NCI-H1436 treated with DMSO at 0.1 percent for 48 hours (cell line): ENCODE data around the gene ASB9.
"Not testable (repeated sequence)": the region's sequence is repeated elsewhere in the genome, so short reads cannot be mapped to it uniquely, and the experiment has no call there.

ENCODE experiments used
- DNase-seq: peaks from one replicate; lab custom pipeline; 2025; lab: John Stamatoyannopoulos, UW

ASB9 gene

GRCh38 chrX:15241301-15241700 is 28.6 kb downstream of the ASB9 start:
- DNase-seq, result no peak

DNA sequence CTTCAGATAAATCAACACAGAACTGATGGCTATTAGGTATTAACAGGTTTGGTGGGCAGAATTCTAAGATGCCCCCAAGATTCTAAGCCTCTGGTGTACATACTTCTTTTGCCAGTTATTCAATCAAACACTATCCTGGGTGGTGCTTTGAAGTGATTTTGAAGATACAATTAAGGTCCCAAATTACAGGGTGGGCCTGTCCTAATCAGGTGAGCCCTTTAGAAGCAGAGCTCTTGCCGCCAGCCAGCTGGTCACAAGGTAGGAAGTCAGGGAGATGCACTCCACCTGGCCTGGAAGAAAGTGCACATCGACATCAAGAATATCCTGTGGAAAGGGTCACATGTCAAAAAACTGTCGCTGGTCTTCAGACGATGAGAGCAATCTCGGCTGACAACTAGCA is 29.5 kb downstream of the ASB9 start:
- no peak for DNase-seq

DNA sequence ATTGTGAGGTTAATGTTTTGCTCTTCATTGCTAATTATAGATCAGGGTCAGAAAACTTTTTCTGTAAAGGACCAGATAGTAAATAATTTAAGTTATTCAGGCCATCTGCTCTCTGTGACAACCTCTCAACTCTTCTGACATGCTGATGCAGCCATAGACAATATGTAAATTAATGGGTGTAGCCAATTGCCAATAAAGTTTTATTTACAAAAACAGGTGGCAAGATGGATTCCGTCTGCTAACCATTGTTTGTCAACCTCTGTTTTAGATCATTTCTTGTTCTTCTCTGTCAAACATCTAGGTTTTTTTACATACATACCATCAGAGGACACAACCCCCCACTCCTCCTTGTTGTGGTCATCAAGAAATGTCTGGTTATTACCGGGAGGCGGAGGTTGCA is 33.7 kb downstream of the ASB9 start:
- DNase-seq, result no peak

DNA sequence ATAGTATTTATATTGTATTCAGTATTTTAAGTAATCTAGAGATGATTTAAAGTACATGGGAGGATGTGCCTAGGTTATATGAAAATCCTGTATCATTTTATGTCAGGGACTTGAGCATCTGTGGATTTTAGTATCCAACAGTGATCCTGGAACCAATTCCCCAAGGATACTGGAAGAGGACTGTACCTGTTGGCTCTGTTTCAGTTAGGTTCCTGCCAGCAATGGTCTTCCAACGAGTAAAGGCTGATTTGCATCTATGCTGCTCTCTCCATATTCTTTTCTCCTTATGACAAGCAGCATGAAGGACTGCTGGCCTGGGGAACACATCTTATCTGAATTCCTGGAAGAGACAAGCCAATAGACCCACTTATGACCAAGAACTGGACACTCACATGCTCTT is 34.9 kb downstream of the ASB9 start:
- DNase-seq, result no peak

GRCh38 chrX:15233416-15234015 is 36.4 kb downstream of the ASB9 start:
- no peak for DNase-seq

DNA sequence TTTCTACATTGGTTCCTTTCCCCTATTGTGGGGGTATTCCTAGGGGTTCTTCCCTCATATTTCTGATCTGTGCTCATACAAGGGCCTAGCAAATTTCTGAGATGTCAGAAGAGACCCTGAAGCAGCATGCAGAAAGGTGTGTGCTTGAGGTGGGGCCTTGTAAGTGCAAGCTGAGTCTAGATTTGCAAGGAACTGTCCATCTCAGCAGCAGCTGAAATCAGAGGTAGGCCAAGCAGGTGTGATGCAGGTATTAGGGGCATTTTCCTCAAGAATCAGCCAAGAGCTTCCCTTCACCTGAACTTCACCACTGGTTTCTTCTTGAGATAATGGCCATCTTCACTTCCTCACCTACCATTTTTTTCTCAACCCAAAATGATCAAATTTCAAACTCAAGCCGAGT is 45.1 kb downstream of the ASB9 start:
- no peak for DNase-seq

DNA sequence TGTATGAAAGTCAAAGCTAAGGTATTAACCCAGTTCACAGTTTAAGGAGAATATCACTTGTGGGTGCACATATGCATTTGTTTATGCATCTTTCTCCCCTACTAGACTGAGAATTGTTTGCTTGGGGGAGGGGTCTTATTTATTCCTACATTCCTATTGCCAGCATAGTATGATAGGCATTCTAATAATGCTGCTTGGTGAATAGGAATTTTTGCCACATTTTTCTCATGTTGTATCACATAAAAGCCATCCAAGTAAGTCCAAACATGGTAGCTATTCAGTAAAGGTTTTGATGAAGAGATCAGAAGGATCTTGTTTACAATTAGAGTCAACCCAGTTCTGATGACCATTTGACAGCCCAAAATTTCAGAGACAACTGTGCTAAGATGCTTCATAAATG is 48.6 kb downstream of the ASB9 start:
- DNase-seq, result no peak

- no peak for DNase-seq
Measured at GRCh38 chrX:15217161-15217560, 52.7 kb downstream of the ASB9 start.

GRCh38 chrX:15216280-15216679 is 53.6 kb downstream of the ASB9 start:
- no peak for DNase-seq

GRCh38 chrX:15215366-15215765 is 54.5 kb downstream of the ASB9 start:
- DNase-seq, result no peak

DNA sequence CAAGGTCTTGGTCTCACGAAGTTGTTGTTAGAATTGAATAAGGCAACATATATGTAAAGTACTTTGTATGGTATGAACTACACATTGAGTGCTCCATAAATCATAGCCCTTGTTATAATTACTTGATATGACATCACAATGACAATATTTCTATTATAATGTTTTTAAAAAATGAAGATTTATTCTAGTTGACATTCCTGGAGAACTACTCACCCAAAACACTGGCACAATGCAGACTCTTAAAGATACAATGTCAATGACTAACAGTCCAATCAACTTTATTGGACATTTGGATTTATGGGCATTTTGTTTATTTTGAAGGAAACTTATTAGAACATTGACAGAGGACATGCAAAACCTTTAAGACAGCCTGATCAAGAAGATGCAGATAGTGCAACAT is 55.3 kb downstream of the ASB9 start:
- DNase-seq, result no peak

GRCh38 chrX:15209096-15209495 is 60.8 kb downstream of the ASB9 start:
- DNase-seq, result no peak

GRCh38 chrX:15207994-15208393 is 61.9 kb downstream of the ASB9 start:
- peak; percentile 18 for DNase-seq

GRCh38 chrX:15207384-15207783 is 62.5 kb downstream of the ASB9 start:
- DNase-seq, result no peak

DNA sequence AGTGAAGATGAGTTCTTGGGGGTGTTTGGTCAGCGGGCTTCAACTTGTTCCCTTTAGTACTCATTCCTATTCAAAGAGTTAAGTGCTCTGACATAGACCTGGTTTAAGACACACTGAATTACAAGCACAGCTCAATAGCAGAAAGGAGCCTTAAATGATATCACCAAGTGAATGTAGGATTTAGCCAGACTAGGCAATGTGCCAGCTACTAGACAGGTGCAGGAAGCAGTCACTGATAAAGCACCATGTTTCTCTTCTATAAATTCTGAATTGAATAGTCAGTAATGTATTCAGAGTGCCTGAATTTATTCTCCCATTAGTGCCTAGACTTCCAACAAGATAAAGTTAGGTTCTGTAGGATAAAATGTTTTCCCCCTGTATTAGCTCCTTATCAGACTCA is 63.6 kb downstream of the ASB9 start:
- peak; percentile 83 for DNase-seq

GRCh38 chrX:15204130-15204751 is 65.6 kb downstream of the ASB9 start:
- DNase-seq, result peak; percentile 5

GRCh38 chrX:15203694-15204093 is 66.2 kb downstream of the ASB9 start:
- DNase-seq, result no peak

DNA sequence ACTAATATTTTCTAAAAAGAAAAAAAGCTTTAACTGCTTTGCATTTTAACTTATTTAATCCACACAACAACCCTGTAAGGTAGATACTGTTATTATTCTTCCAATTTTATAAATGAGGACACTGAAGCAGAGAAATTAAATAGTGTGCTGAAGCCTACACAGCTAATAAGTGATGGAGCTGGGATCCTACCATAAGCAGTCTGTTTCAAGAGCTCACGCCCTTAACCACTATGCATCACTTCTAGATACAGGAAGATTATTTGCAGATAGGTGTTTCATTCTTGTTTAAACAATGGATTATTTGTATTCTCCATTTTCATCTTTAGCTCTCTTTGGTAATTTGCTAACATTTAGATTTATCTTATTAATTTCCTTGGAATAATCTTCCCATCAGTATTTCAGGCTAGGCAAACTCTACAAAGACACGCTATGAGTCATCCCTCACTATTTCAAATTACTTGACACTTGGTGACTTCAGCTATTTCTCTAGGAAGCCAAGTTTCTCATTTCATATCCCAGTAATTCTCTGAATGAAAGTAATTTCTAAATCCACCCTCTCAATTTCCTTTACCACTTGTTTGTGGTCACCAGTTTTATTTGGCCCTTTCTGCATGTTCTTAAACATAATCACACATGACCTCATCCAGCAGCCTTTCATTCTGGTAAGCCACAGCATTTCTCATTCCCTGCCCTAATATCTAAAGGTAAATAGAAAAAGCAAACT is 67.3 kb downstream of the ASB9 start:
- no peak for DNase-seq

DNA sequence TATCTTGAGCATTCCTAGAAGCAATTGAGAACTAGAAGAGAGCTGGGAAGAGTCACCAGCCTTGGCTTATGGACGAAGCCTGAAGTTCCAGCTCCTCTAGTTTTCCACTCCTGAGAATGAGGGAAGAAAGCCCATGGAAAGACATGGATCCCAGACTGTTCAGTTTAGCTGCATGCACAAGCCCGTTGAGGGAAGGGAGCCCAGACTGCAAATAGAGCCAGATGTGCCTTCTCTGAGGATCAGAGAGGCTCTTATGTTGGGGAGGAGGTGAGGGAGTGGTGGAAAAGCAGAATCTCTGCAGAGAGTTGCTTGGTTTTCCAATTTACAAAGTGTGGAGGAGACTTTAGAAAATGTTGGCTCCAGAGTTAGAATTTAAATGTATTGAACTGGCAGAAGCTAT is 69.0 kb downstream of the ASB9 start:
- no peak for DNase-seq

- DNase-seq, result not testable (repeated sequence)
Measured at GRCh38 chrX:15198608-15199202, 71.2 kb downstream of the ASB9 start.

- no peak for DNase-seq
Measured at GRCh38 chrX:15194146-15194545, 75.7 kb downstream of the ASB9 start.
